ENCODE data around the gene MAPT.
"Not testable (repeated sequence)": the region's sequence is repeated elsewhere in the genome, so short reads cannot be mapped to it uniquely, and the experiment has no call there.

Gene MAPT

GRCh38 chr17:45894022-45894784 lies at the start of gene MAPT:
MAPT (plus strand) TSS chr17:45894554; CDS start chr17:45962338, 67,784 bp downstream.
- peak; percentile 87 for DNase-seq

- DNase-seq, result no peak
Observed at GRCh38 chr17:45844695-45845375, 49.5 kb upstream of the MAPT start, which contains the start of gene SPPL2C. SPPL2C (plus strand) TSS chr17:45844881; CDS start chr17:45844907, 26 bp downstream.

- no peak for DNase-seq
Observed at GRCh38 chr17:45845376-45846185, 48.8 kb upstream of the MAPT start.

GRCh38 chr17:45846223-45846622 lies 48.1 kb upstream of the MAPT start:
- DNase-seq, result no peak

- no peak for DNase-seq
Observed at GRCh38 chr17:45846646-45847045, 47.7 kb upstream of the MAPT start.

GRCh38 chr17:45847101-45847500 lies 47.3 kb upstream of the MAPT start:
- no peak for DNase-seq

GRCh38 chr17:45847747-45848146 lies 46.6 kb upstream of the MAPT start:
- no peak for DNase-seq

GRCh38 chr17:45848405-45848804 lies 45.9 kb upstream of the MAPT start:
- DNase-seq, result no peak

GRCh38 chr17:45848868-45849535 lies 45.4 kb upstream of the MAPT start:
- DNase-seq, result no peak

GRCh38 chr17:45849536-45849990 lies 44.8 kb upstream of the MAPT start:
- no peak for DNase-seq

GRCh38 chr17:45850011-45850410 lies 44.3 kb upstream of the MAPT start:
- DNase-seq, result no peak

GRCh38 chr17:45850468-45850867 lies 43.9 kb upstream of the MAPT start:
- DNase-seq, result no peak

GRCh38 chr17:45851022-45851421 lies 43.3 kb upstream of the MAPT start:
- no peak for DNase-seq

GRCh38 chr17:45851464-45851863 lies 42.9 kb upstream of the MAPT start:
- DNase-seq, result no peak

GRCh38 chr17:45851873-45852272 lies 42.5 kb upstream of the MAPT start:
- DNase-seq, result no peak

GRCh38 chr17:45852535-45853297 lies 41.6 kb upstream of the MAPT start:
- DNase-seq, result peak; percentile 39

- no peak for DNase-seq
Observed at GRCh38 chr17:45854209-45854608, 40.1 kb upstream of the MAPT start.

GRCh38 chr17:45855691-45856336 lies 38.5 kb upstream of the MAPT start:
- no peak for DNase-seq

- DNase-seq, result no peak
Observed at GRCh38 chr17:45857977-45858708, 36.2 kb upstream of the MAPT start.

- no peak for DNase-seq
Observed at GRCh38 chr17:45861165-45861564, 33.2 kb upstream of the MAPT start.

- DNase-seq, result not testable (repeated sequence)
Observed at GRCh38 chr17:45862127-45862526, 32.2 kb upstream of the MAPT start.
